C4-2B (cell line): ENCODE measurements around the gene MXRA8.

Experiments used
- H3K27ac ChIP-seq: fragments of 450-650 bp; 2 replicates; pipeline ENCODE4 v1.5.1; 2017
- CTCF ChIP-seq: fragments of 450-650 bp; conservative IDR thresholded peaks from 2 replicates; pipeline ENCODE4 v1.5.1; 2017; ENCODE audit warnings: mild to moderate bottlenecking
- ZFX ChIP-seq: fragments of 450-650 bp; IDR thresholded peaks from 2 replicates; pipeline ENCODE4 v1.6.1; 2017

Gene MXRA8

GRCh38 chr1:1307923-1308755 lies 50.2 kb downstream of the MXRA8 start, which contains the start of the genes ACAP3 and PUSL1:
Gene ACAP3 (minus strand): TSS chr1:1307930. CDS start chr1:1307815, 115 bp downstream.
Gene PUSL1 (plus strand): TSS chr1:1308597. CDS start chr1:1308644, 47 bp downstream.
- peak within 1 kb of the TSS; percentile 99 for H3K27ac ChIP-seq
- TF ChIP-seq CTCF, result no peak
- TF ChIP-seq ZFX, result no peak

- peak overlapping the region; percentile 99 for H3K27ac ChIP-seq
- no peak for TF ChIP-seq CTCF
- TF ChIP-seq ZFX, result peak; percentile 50
Observed at GRCh38 chr1:1307261-1307922, 51.0 kb downstream of the MXRA8 start.

- peak overlapping the region; percentile 99 for H3K27ac ChIP-seq
- TF ChIP-seq ZFX (no peak), CTCF (no peak)
Observed at GRCh38 chr1:1306661-1307260, 51.6 kb downstream of the MXRA8 start.

GRCh38 chr1:1306070-1306660 lies 52.2 kb downstream of the MXRA8 start:
- TF ChIP-seq CTCF (no peak), ZFX (no peak)
- peak overlapping the region; percentile 99 for H3K27ac ChIP-seq

GRCh38 chr1:1305300-1306069 lies 52.9 kb downstream of the MXRA8 start:
- TF ChIP-seq ZFX, result no peak
- TF ChIP-seq CTCF, result no peak
- H3K27ac ChIP-seq, result peak overlapping the region; percentile 99

- H3K27ac ChIP-seq, result peak overlapping the region; percentile 99
- TF ChIP-seq CTCF, result no peak
- no peak for TF ChIP-seq ZFX
Observed at GRCh38 chr1:1304331-1305299, 53.7 kb downstream of the MXRA8 start.
